ENCODE measurements around the gene SLC36A4.
"Not testable (repeated sequence)": the region's sequence is repeated elsewhere in the genome, so short reads cannot be mapped to it uniquely, and the experiment has no call there.

The SLC36A4 gene

GRCh38 chr11:93194673-93195291 is 3.0 kb downstream of the SLC36A4 start:
- no peak for DNase-seq (ENCODE audit: low read depth)

DNA sequence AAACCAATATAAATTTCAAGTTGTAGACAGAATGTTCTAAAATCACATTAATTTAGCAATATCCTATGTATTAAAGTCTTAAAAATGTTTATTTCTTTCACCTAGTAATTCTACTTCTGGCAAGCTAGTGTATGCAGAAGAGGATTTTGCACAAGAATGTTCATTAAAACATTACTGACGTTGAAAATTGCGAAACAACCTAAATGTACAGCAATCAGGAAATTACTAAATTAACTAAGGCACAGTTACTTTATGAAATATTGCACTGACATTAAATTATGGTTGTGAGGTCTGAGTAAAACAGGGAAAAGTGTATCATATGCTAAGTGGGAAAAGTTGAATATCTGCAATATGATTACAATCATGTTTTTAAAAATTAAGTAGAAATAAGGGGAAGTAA is 4.1 kb downstream of the SLC36A4 start:
- DNase-seq (ENCODE audit: low read depth): no peak

GRCh38 chr11:93192163-93192562 is 5.6 kb downstream of the SLC36A4 start:
- no peak for DNase-seq (ENCODE audit: low read depth)

DNA sequence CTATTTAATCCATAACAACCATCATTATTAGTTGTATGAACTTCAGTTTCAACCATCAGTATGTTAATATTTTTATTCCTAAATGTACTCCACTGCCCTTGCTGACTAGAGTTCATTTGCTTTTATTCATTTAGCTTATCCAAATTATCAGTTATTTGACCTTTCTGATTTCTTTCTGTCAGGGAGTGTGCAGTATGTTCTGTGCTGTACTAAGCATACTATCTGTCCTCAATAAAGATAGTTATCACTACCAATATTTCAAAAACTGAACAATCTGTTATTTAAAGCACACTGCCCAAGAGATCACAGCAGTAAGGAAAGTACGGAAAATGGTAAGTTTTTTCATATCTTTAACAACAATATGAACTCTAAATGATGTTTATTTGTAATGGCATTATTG is 8.3 kb downstream of the SLC36A4 start:
- DNase-seq (ENCODE audit: low read depth): no peak

- DNase-seq (ENCODE audit: low read depth): no peak
Observed at GRCh38 chr11:93188726-93189125, 9.1 kb downstream of the SLC36A4 start.

DNA sequence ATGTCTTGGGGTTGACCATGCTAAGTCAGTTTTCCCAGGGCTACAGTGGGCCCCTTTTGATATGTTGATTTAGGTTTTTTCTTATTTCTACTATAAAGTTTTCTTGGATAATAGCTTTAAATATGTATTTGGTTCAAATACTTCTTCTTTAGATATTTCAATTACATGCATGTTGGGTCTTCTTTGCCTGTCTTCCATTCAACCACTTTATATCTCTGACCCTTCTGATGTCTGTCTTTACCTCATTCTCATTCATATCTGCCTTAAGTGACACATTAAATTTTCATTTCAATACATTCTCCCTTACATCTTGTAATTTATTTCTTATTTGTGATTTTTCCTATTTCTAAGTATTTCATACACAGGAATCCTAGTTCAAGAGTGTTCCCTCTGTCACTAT is 10.5 kb downstream of the SLC36A4 start:
- DNase-seq (ENCODE audit: low read depth): no peak

DNA sequence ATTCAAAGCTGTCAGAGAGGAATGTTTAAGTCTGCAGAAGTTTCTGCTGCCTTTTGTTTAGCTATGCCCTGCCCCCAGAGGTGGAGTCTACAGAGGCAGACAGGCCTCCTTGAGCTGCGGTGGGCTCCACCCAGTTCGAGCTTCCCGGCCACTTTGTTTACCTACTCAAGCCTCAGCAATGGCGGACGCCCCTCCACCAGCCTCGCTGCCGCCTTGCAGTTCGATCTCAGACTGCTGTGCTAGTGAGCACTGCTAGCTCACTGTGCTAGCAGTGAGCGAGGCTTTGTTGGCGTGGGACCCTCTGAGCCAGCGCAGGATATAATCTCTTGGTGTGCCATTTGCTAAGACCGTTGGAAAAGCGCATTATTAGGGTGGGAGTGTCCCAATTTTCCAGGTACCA is 19.9 kb downstream of the SLC36A4 start:
- not testable (repeated sequence) for DNase-seq (ENCODE audit: low read depth)

GRCh38 chr11:93169950-93170561 is 27.7 kb downstream of the SLC36A4 start:
- DNase-seq (ENCODE audit: low read depth): no peak

- DNase-seq (ENCODE audit: low read depth): no peak
Observed at GRCh38 chr11:93169143-93169542, 28.6 kb downstream of the SLC36A4 start.

- no peak for DNase-seq (ENCODE audit: low read depth)
Observed at GRCh38 chr11:93166862-93167261, 30.9 kb downstream of the SLC36A4 start.

DNA sequence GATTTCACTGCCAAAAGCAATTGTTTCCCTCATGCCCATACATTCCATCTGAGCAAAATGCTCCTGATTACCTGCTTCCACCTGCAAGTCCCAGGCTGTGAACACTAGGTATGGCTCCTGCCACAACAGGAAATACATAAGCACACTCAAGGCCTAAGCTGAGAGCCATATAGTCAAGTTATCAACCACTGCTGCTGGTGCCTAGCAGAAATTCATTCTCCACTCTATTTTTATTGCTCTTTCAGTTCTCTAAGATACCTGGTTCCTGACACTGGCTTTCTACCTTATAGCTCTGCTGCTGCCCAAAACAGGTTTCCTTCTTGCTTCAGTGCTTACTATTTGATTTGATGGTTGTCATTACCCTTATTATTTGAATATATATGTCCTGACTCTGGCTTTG is 31.6 kb downstream of the SLC36A4 start:
- DNase-seq (ENCODE audit: low read depth): no peak

- DNase-seq (ENCODE audit: low read depth): no peak
Observed at GRCh38 chr11:93160808-93161207, 37.0 kb downstream of the SLC36A4 start.

- no peak for DNase-seq (ENCODE audit: low read depth)
Observed at GRCh38 chr11:93160156-93160555, 37.6 kb downstream of the SLC36A4 start.

- DNase-seq (ENCODE audit: low read depth): no peak
Observed at GRCh38 chr11:93159721-93160120, 38.1 kb downstream of the SLC36A4 start.

DNA sequence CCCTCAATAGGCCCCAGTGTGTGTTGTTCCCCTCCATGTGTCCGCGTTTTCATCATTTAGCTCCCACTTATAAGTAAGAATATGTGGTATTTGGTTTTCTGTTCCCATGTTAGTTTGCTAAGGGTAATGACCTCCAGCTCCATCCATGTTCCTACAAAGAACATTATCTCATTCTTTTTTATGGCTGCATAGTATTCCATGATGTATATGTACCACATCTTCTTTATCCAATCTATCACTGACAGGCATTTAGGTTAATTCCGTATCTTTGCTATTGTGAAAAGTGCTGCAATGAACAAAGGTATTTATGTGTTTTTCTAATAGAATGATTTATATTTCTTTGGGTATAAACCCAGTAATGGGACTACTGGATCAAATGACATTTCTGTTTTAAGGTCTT is 42.1 kb downstream of the SLC36A4 start:
- DNase-seq (ENCODE audit: low read depth): no peak

- no peak for DNase-seq (ENCODE audit: low read depth)
Observed at GRCh38 chr11:93145390-93145915, 52.3 kb downstream of the SLC36A4 start.

DNA sequence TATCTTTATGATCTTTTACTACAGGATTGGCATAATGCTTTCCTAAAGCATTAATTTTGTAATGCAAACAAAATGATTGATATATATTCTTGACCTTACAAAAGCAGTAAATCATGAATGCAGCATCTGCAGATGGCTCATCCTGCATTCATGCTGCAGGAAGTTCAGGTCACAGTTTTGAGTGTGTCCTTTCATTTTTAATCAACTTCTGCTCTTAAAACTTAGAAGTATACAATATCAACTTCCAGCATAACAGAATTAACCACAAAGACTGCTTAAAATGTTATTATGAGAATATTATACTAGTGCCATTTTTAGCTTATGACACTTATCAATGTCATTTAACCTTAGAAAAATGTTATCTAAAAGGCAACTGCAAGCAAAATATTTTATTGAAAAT is 54.0 kb downstream of the SLC36A4 start:
- no peak for DNase-seq (ENCODE audit: low read depth)

DNA sequence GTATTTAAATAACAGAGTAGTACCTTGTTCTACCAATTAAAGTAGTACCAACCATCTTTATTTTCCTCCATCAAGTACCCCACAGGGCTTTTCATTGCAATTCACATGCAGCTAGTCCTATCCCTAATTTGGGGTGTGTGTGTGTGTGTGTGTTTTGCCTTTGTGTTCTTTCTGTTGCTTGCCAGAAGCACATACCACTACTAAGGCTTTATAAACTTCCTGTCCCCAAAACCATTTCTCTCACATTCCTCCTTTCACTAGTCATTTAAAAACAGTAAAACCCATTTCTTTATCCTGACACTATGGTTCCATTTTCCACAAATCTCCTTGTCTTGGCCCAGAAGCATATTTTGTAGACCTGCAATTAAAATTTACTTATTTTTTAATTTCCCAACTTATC is 54.6 kb downstream of the SLC36A4 start:
- DNase-seq (ENCODE audit: low read depth): no peak

DNA sequence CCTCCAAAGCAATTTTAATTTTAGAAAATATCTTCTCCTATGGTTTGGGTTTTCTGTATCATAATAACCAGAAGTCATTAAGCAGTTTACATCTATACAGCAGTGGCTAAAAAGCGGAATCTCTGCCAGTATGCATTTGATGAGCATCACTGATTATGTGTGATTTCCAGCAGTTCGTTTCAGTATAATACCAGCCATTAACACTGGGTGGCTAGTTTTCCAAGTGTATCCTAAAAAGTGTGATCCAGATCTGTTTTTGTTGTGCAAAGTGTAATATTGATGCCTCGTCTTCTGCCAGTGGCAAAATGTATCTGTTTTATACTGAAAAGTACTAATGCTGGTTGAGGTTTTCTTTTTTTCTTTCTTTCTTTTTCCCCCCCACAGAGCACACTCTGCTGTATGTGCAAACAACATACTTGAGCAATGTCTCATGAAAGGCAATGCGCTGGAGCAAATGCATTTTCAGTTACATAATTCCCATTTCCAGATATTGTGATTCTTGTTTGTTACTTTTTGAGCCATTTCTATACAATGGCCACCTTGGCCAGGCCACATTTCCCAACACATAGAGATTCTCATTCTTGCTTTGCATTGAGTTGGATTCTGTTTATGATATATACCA is 64.2 kb downstream of the SLC36A4 start:
- no peak for DNase-seq (ENCODE audit: low read depth)

- no peak for DNase-seq (ENCODE audit: low read depth)
Observed at GRCh38 chr11:93132836-93133235, 65.0 kb downstream of the SLC36A4 start.

GRCh38 chr11:93131709-93132108 is 66.1 kb downstream of the SLC36A4 start:
- DNase-seq (ENCODE audit: low read depth): no peak

DNA sequence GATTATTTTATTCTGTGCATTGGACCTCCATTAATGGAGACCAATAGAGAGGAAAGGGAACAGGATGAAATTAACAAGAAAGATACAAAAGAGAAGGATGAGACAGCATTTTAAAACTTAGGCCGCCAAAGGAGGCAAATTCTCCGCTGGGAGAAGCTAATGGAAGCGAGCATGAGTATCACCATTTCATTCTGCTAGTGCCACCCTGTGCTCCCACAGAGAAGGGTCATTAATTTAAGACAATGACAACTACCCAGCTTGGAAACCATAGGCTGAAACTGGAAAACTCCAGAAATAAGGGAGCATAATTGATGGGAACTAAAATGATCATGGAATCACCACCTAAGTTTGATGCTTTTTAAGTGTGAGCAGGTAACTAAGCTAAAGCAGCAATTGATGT is 69.2 kb downstream of the SLC36A4 start:
- DNase-seq (ENCODE audit: low read depth): no peak

DNA sequence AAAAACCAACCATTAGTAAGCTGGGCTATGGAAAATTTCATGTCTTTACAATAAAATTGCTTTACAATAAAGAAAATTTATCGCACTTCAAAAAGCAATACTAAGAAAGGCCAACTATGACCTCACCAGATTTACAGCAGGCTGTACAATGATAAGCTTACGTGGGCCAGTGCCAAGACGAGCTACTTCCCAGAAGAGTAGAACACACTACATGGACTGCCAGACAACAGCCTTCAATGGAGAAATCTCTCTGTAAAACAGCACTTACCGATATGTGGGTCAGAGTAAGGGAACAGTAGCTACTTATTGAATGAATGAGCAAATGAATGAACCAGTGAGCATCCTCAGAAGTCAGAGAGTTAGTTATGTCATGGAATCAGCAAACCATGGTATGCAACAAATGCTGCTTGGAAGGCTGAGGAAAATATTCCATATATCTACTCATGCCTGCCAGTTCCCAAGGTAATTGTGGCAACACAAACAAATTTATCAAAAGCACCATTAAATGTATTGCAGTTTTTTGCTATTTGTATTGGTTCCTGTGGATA is 74.4 kb downstream of the SLC36A4 start:
- DNase-seq (ENCODE audit: low read depth): no peak

All from stimulated activated CD8-positive, alpha-beta memory T cell treated with anti-CD3 and anti-CD28 coated beads, Interleukin-15, amount 100 ng/mL, for 1 hour (primary cell).